Natural killer cell (primary cell): ENCODE data around the gene CPLANE1. TPM values are rescaled to one million over a fixed set of nuclear protein-coding genes. Genes with fewer than 3 reads are reported as not detected.

ENCODE experiments used
- ATAC-seq, 3 donors: fragments of 150-1000 bp in 2 of 3; fragments of 200-7000 bp in 1 of 3; cut with Tn5 transposase; 1 replicate in 1 of 3; 2 replicates in 2 of 3; pipeline ENCODE4 v1.10.0; 2021; ENCODE audit warnings: mild to moderate bottlenecking in 2 of 3, moderate library complexity in 2 of 3
- DNase-seq, 2 donors: peaks; one replicate each; pipeline versions ENCODE4 v3.0.0 to v3.0.0-alpha.2; 2013 to 2021; ENCODE audit warnings: mixed read lengths in 1 of 2
- H3K27ac ChIP-seq: one replicate; pipeline ENCODE4 v1.5.1; 2013; ENCODE audit warnings: mild to moderate bottlenecking, low read length
- H3K27me3 ChIP-seq: one replicate; pipeline ENCODE4 v1.6.1; 2013; ENCODE audit warnings: low read length; ENCODE audit not compliant: control insufficient read depth, insufficient read depth
- H3K36me3 ChIP-seq: one replicate; pipeline ENCODE4 v1.6.1; 2013; ENCODE audit warnings: low read length; ENCODE audit not compliant: control insufficient read depth, insufficient read depth
- H3K4me1 ChIP-seq: one replicate; pipeline ENCODE4 v1.6.1; 2013; ENCODE audit warnings: low read length; ENCODE audit not compliant: control insufficient read depth, insufficient read depth
- H3K4me3 ChIP-seq: one replicate; pipeline ENCODE4 v1.5.1; 2013; ENCODE audit warnings: low read length
- H3K9me3 ChIP-seq: one replicate; pipeline ENCODE4 v1.6.1; 2013; ENCODE audit warnings: low read length; ENCODE audit not compliant: control insufficient read depth, insufficient read depth
- H3K27ac Mint-ChIP-seq, 2 donors: one replicate each; pipeline ENCODE4 v1.8.0; 2022; ENCODE audit warnings: mild to moderate bottlenecking in 2 of 2, mixed read lengths in 2 of 2, moderate library complexity in 1 of 2
- H3K27me3 Mint-ChIP-seq, 2 donors: one replicate each; pipeline ENCODE4 v1.8.0; 2022; ENCODE audit warnings: low read depth in 2 of 2, mixed read lengths in 2 of 2
- H3K36me3 Mint-ChIP-seq: one replicate; pipeline ENCODE4 v1.8.0; 2022; ENCODE audit warnings: mixed read lengths
- H3K4me1 Mint-ChIP-seq, 2 donors: one replicate each; pipeline ENCODE4 v1.8.0; 2022; ENCODE audit warnings: mixed read lengths in 2 of 2
- H3K4me3 Mint-ChIP-seq: one replicate; pipeline ENCODE4 v1.8.0; 2022; ENCODE audit warnings: mild to moderate bottlenecking, moderate library complexity, mixed read lengths
- H3K9me3 Mint-ChIP-seq, 2 donors: one replicate each; pipeline ENCODE4 v1.8.0; 2022; ENCODE audit warnings: mixed read lengths in 2 of 2
- WGBS: methylation state at CpG from one replicate; pipeline ENCODE4 v1.1.7; 2013; ENCODE audit warnings: missing lambda C conversion rate; ENCODE audit not compliant: insufficient coverage; 5-methylcytosine and 5-hydroxymethylcytosine counted together
- intact Hi-C: fragments of 100-400 bp; cut with micrococcal nuclease; formaldehyde crosslinking; loops from one replicate; pipeline ENCODE4 v1.14.2; 2022
- total RNA-seq, 4 donors: library from RNA; stranded (reverse); fragments of 120-200 nt in 1 of 4; gene quantifications; one replicate each; pipeline versions ENCODE4 v1.2.3 to v1.2.4, GENCODE V29; 2013 to 2022
- TF ChIP-seq, protein P1 (sequence below): fragments of 200-600 bp; IDR thresholded peaks from one replicate; pipeline ENCODE4 v1.8.0; 2022; ENCODE audit warnings: antibody characterized with exemption

CPLANE1 gene
- total RNA-seq, 3 donors from 2014 or later (not counting 1 experiment from before 2014, with no cell fraction given): 19.3 to 24.7 (median 19.4) TPM

DNA sequence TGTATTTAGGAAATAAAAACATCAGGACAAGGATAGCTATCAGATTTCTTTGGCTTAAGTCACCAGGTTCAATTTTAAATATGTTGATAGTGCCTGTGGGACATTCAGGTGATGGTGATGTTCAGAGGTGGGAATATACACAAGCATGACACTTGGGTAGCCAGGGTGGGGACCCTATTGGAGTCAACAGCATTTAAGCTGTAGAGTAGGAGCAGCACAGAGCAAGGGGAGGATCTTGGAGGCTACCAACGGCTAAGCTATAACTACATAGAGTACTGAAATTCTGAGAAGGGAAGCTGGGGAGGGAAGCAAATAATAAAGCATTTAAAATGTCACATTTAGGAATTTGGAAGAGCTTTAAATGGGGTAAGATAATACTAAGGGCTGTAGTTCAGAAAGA, 177.7 kb downstream of the CPLANE1 start:
- no peak for DNase-seq
- no peaks in the 10 kb centered on the region for H3K4me1 ChIP-seq
- no peaks in the 10 kb centered on the region for H3K9me3 Mint-ChIP-seq
- ATAC-seq: no peak
- H3K27me3 Mint-ChIP-seq: no peaks in the 10 kb centered on the region
- H3K27ac ChIP-seq: no peak overlapping the region
- no peaks in the 10 kb centered on the region for H3K4me1 Mint-ChIP-seq
- intact Hi-C loops: no loop called here
- H3K4me3 Mint-ChIP-seq: no peak overlapping the region
- H3K27me3 ChIP-seq: no peaks in the 10 kb centered on the region
- 92% methylated on average over 1 of the region's 1 CpG for WGBS
- TF ChIP-seq, protein P1, sequence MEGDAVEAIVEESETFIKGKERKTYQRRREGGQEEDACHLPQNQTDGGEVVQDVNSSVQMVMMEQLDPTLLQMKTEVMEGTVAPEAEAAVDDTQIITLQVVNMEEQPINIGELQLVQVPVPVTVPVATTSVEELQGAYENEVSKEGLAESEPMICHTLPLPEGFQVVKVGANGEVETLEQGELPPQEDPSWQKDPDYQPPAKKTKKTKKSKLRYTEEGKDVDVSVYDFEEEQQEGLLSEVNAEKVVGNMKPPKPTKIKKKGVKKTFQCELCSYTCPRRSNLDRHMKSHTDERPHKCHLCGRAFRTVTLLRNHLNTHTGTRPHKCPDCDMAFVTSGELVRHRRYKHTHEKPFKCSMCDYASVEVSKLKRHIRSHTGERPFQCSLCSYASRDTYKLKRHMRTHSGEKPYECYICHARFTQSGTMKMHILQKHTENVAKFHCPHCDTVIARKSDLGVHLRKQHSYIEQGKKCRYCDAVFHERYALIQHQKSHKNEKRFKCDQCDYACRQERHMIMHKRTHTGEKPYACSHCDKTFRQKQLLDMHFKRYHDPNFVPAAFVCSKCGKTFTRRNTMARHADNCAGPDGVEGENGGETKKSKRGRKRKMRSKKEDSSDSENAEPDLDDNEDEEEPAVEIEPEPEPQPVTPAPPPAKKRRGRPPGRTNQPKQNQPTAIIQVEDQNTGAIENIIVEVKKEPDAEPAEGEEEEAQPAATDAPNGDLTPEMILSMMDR: no peak
- no peak overlapping the region for H3K27ac Mint-ChIP-seq
- H3K36me3 ChIP-seq: peaks cover 2% of the 10 kb centered on the region
- H3K9me3 ChIP-seq: no peaks in the 10 kb centered on the region
- H3K4me3 ChIP-seq: no peak overlapping the region
- H3K36me3 Mint-ChIP-seq: no peaks in the 10 kb centered on the region

GRCh38 chr5:37064442-37064841, 184.7 kb downstream of the CPLANE1 start:
- H3K27ac Mint-ChIP-seq: no peak overlapping the region
- TF ChIP-seq, protein P1: no peak
- Histone ChIP-seq H3K36me3 (peaks cover 51% of the 10 kb centered on the region), H3K4me1 (no peaks in the 10 kb centered on the region), H3K27ac (no peak overlapping the region), H3K27me3 (no peaks in the 10 kb centered on the region), H3K4me3 (no peak overlapping the region), H3K9me3 (no peaks in the 10 kb centered on the region)
- intact Hi-C loops: no loop called here
- no peaks in the 10 kb centered on the region for H3K4me1 Mint-ChIP-seq
- no peak overlapping the region for H3K4me3 Mint-ChIP-seq
- WGBS: 96% methylated on average over 9 of the region's 9 CpGs
- no peaks in the 10 kb centered on the region for H3K9me3 Mint-ChIP-seq
- ATAC-seq: no peak
- no peak for DNase-seq
- H3K36me3 Mint-ChIP-seq: no peaks in the 10 kb centered on the region
- H3K27me3 Mint-ChIP-seq: no peaks in the 10 kb centered on the region

DNA sequence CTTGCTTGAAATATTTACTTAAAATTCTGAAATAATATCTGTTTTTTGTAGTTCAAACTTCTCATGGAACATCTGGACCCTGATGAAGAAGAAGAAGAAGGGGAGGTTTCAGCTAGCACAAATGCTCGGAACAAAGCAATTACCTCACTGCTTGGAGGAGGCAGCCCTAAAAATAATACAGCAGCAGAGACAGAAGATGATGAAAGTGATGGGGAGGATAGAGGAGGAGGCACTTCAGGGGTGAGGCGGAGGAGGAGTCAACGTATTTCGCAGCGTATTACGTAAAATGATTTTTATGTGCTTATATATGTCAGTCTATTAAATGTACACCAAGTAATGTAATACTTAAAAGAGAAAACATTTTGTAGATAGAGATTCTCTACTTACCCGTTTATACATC, 185.4 kb downstream of the CPLANE1 start:
- intact Hi-C loops: no loop called here
- WGBS: 93% methylated on average over 1 of the region's 7 CpGs
- Mint-ChIP-seq H3K9me3 (no peaks in the 10 kb centered on the region), H3K4me3 (no peak overlapping the region), H3K27ac (no peak overlapping the region), H3K27me3 (no peaks in the 10 kb centered on the region), H3K36me3 (peaks cover 2% of the 10 kb centered on the region), H3K4me1 (no peaks in the 10 kb centered on the region)
- ATAC-seq: no peak
- no peak for DNase-seq
- peaks cover 58% of the 10 kb centered on the region for H3K36me3 ChIP-seq
- H3K27ac ChIP-seq: no peak overlapping the region
- H3K4me3 ChIP-seq: no peak overlapping the region
- H3K9me3 ChIP-seq: no peaks in the 10 kb centered on the region
- H3K4me1 ChIP-seq: no peaks in the 10 kb centered on the region
- TF ChIP-seq, protein P1: no peak
- no peaks in the 10 kb centered on the region for H3K27me3 ChIP-seq

- intact Hi-C loops: no loop called here
- Mint-ChIP-seq H3K36me3 (peaks cover 12% of the 10 kb centered on the region), H3K4me3 (no peak overlapping the region), H3K27me3 (no peaks in the 10 kb centered on the region), H3K9me3 (no peaks in the 10 kb centered on the region), H3K27ac (peak overlapping the region in 1 of 2 donors; percentile 23), H3K4me1 (peaks cover 0 to 4% of the 10 kb centered on the region in 2 donors)
- no peaks in the 10 kb centered on the region for H3K9me3 ChIP-seq
- 100% methylated on average over 1 of the region's 1 CpG for WGBS
- H3K36me3 ChIP-seq: peaks cover 74% of the 10 kb centered on the region
- no peak for ATAC-seq
- H3K27ac ChIP-seq: no peak overlapping the region
- no peaks in the 10 kb centered on the region for H3K27me3 ChIP-seq
- TF ChIP-seq, protein P1: no peak
- no peaks in the 10 kb centered on the region for H3K4me1 ChIP-seq
- no peak for DNase-seq
- H3K4me3 ChIP-seq: no peak overlapping the region
These were observed 189.1 kb downstream of the CPLANE1 start for GRCh38 chr5:37060030-37060429.
